GM08714 (cell line): ENCODE measurements around the gene MAD2L1.
"Not testable (repeated sequence)": the region's sequence is repeated elsewhere in the genome, so short reads cannot be mapped to it uniquely, and the experiment has no call there.

Experiments used
- H3K4me3 ChIP-seq: fragments of 200-500 bp; sonication (Bioruptor generic); 2 replicates; pipeline ENCODE4 v1.5.1; 2014; ENCODE audit warnings: mild to moderate bottlenecking, low read length, inconsistent platforms
- ZNF274 ChIP-seq: IDR thresholded peaks from 2 replicates; pipeline ENCODE4 v1.6.1; 2012; ENCODE audit warnings: mild to moderate bottlenecking, low read depth, low read length

The MAD2L1 gene

DNA sequence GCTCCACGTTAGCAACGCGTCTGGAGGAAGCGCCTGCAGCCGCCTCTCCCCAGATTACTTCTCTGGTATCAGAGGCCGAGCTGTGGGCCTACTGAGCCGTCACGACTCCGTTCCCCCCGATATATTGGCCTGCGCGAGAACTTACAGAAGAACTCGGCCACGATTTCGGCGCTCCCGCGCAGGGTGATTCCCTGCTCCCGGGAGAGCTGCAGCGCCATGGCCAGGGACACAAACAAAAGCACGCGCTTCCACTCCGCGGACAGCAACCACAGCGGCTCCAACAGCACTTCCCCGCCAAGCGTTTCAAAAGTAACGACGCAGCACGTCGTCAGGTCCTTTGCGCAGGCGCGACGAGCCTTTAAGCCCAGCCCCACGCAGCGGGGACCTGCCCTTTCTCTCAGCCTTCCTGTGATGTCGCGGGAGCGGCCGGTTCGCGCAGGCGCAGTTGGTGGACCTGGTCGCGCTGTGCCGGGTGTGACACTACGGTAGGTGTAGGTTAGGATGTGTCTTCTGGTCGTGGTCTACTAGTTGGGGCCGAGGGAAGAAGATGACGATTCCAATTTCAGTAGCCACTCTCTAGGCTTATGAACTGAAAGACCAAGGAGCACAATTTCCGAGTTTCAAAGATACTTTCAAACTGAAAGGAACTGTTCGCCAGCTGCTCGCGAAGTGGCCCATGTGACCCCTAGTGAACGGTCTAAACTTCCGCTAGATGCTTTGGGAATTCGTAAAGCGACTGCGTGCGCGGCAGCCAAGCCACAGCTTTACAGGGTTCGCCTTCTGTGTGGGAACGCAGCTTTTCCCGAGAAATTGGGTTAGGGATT is at the start of gene MAD2L1:
Gene MAD2L1 (minus strand): TSS at position 332 of the 824 bp plus-strand sequence. CDS start 114 bp downstream, at position 218.
- H3K4me3 ChIP-seq, result peak within 1 kb of the TSS; percentile 76
- TF ChIP-seq ZNF274, result no peak

DNA sequence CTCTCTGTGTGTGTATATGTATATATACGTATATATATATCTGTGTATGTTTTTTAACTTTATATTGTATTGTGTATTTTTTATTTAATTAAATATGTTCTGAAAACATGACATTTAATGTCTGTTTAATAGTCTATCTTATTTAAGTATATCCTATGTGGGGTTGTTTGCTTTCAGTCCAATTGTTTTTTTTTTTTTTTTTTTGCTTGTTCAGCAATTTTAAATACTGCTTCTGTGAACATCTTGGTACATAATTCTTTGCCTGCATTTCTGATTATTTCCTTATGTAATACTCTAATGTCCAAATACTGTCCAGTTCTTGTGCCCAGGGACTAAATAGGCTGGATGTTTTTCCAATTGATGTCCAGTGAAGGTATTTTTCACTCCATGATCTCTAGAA is 45.1 kb upstream of the MAD2L1 start:
- no peak for TF ChIP-seq ZNF274
- H3K4me3 ChIP-seq, result no peak overlapping the region

DNA sequence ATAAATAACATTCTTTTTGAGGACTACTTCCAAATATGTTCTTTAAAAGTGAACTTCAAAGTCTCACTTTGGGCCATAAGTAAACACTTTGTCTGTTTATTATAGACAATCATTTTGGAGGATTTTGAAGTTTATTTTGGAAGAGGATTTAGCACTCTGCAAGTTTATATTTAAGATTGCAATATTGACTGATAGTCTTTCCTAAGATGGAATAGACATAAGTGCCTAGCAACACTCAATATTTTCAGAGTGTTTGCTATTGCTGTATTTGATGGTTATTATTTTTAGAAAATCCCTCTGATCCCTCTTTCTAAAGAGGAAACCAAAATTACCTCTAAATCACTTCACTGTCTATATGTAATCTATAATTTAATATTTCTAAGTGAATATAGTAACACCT is 42.8 kb upstream of the MAD2L1 start:
- no peak overlapping the region for H3K4me3 ChIP-seq
- no peak for TF ChIP-seq ZNF274

GRCh38 chr4:120105472-120105871 is 38.8 kb upstream of the MAD2L1 start:
- no peak for TF ChIP-seq ZNF274
- no peak overlapping the region for H3K4me3 ChIP-seq

GRCh38 chr4:120096508-120097297 is 30.1 kb upstream of the MAD2L1 start:
- no peak overlapping the region for H3K4me3 ChIP-seq

DNA sequence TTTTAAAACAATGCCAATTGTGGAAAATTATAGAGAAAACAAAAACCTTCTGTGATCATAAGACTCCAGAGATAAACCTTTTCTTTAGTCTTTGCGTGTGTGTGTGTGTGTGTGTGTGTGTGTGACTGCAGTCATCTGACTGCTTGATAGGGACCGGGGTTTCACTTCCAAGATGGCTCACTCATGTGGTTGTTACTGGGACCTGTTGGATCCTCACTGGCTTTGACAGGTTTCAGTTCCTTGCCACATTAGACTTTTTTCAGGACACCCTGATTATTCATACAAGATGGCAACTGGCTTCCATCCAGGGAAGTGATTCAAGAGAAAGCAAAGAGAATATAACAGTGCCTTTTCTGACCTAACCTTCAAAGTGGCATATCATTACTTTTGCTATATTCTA is 21.9 kb upstream of the MAD2L1 start:
- H3K4me3 ChIP-seq, result no peak overlapping the region

More at GRCh38 chr4:120096508-120097297, 30.1 kb upstream of the MAD2L1 start:
- no peak for TF ChIP-seq ZNF274

DNA sequence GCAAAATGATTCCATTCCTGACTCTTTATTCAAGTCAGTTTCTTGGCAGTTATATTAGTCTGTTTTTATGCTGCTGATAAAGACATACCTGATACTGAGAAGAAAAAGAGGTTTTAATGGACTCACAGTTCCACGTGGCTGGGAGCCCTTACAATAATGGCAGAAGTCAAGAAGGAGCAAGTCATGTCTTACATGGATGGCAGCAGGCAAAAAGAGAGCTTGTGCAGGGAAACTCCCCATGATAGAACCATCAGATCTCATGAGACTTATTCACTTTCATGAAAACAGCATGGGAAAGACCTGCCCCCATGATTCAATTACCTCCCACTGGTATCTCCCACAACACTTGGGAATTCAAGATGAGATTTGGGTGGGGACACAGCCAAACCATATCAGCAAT is 21.4 kb upstream of the MAD2L1 start:
- H3K4me3 ChIP-seq, result not testable (repeated sequence)

More for the DNA sequence above, 21.9 kb upstream of the MAD2L1 start:
- TF ChIP-seq ZNF274, result no peak

DNA sequence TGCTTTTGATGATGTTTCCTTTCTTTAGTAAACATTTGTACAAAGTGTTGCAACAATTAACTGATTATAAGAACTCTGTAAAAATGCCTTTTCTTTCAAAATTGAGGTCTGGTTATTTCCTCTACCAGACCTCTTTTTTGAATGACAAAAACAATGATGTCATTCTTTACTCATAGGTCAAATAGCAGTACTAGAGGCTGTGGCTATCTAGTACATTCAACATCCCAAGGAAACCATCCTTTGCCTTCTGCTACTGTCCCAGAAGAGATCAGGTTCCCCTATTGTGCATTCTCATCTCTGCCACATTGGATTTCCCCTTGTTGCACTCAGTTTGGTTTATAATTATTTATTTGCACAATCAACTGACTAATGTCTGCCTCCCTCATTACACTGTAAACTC is 19.1 kb upstream of the MAD2L1 start:
- H3K4me3 ChIP-seq, result no peak overlapping the region

GRCh38 chr4:120084327-120084726 is 17.7 kb upstream of the MAD2L1 start:
- H3K4me3 ChIP-seq, result no peak overlapping the region
- no peak for TF ChIP-seq ZNF274

More for the DNA sequence above, 19.1 kb upstream of the MAD2L1 start:
- no peak for TF ChIP-seq ZNF274

- no peak overlapping the region for H3K4me3 ChIP-seq
- TF ChIP-seq ZNF274, result no peak
These were observed 16.5 kb upstream of the MAD2L1 start for GRCh38 chr4:120083152-120083551.

DNA sequence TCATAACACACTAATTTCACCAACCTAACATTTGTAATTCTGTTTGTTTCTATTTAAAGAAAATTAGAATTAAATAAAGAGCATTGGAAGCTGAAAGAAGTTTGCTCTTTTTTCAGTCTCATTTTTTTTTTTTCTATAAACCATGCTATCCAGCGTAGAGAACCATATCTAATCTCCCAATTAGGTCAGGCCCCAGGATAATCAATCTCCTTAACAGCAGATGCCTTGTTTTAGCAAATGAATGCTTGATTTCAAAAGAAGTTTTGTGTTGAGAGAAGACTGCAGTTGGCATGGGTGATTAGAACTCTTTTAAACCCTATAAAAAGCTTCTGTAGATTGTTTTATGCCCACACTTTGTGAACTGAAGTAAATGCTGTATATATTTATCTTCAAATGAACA is 15.6 kb upstream of the MAD2L1 start:
- no peak overlapping the region for H3K4me3 ChIP-seq
- TF ChIP-seq ZNF274, result no peak

GRCh38 chr4:120081726-120082125 is 15.1 kb upstream of the MAD2L1 start:
- H3K4me3 ChIP-seq, result no peak overlapping the region
- no peak for TF ChIP-seq ZNF274

DNA sequence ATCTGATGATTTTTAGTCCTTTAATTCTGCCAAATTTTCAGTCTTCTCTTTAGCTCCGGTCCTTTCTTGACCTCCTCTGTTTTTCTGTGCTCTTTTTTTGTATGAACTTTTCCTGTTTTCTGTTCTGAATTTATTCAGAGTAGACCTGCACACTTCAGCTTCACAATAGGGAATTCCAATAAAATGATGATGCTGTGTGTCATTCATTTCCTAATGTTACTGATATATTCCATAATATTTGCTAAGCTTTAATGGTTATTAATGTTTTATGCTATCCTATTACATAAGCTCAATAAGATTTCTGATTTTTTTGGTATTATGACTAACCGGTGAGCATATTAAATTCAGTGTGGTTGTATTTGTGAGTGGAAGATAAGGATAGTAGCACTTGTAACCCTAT is 13.9 kb upstream of the MAD2L1 start:
- no peak for TF ChIP-seq ZNF274
- H3K4me3 ChIP-seq, result no peak overlapping the region

DNA sequence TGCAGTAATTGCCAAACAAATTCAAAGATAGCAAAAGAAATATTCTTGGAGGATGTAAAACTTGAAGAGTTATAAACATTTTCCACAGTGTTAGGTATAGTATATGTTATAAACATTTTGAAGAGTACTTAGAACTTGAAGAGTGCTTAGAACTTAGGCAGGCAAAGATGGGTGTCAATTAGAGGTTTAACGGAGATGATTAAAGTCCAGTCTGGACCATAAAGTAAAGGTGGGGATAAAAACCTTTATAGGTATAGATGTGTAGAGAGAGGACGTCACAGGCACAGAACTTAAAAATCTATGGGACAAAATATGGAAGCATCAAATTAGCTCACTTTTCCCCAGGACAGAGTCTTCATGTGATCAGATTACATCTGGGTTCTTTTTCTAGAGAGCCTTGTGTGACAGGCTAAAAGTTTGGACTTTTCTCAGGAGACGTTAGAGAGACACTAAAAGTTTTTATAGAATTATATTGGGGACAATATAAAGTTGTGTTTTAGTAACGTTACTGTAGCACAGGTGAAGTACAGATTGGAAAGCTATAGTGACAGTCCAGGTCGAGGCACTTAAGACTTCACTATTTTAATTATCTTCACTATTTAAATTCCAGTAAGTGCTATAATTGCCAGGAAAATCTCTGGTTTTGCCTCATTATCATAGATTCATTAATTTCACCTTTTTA is 13.3 kb upstream of the MAD2L1 start:
- no peak overlapping the region for H3K4me3 ChIP-seq
- no peak for TF ChIP-seq ZNF274
